ENCODE data around the gene RPS15.

RPS15 gene

GRCh38 chr19:1478934-1479707 is 40.9 kb downstream of the RPS15 start, which contains the start of gene C19orf25:
TSS of gene C19orf25 (minus strand) at chr19:1479215. CDS start at chr19:1478903, 312 bp downstream.
- TF ChIP-seq POLR2A (IDR thresholded peaks at IDR 0.05; ENCODE audit: low read depth, low read length) = peak; percentile 82
- TF ChIP-seq SPI1 (IDR thresholded peaks at IDR 0.05; ENCODE audit: low read depth, low read length) = no peak; the same call in 1 of the 2 replicates
- peak; percentile 46; the same call in 1 of the 2 replicates for TF ChIP-seq TAF1 (IDR thresholded peaks at IDR 0.05; ENCODE audit: low read depth, low read length)
- TF ChIP-seq POLR2AphosphoS5 (IDR thresholded peaks at IDR 0.05; ENCODE audit: low read depth, low read length) = peak; percentile 81
- FAIRE-seq (peak; percentile 100), DNase-seq (ENCODE audit: insufficient read length, low spot score) (peak; percentile 99)

- no peak for DNase-seq (ENCODE audit: insufficient read length, low spot score)
- no peak for TF ChIP-seq TAF1 (IDR thresholded peaks at IDR 0.05; ENCODE audit: low read depth, low read length)
- no peak for TF ChIP-seq POU2F2 (IDR thresholded peaks at IDR 0.05; ENCODE audit: low read depth, low read length)
- TF ChIP-seq POLR2AphosphoS5 (IDR thresholded peaks at IDR 0.05; ENCODE audit: low read depth, low read length) = no peak
- TF ChIP-seq PAX5 (IDR thresholded peaks at IDR 0.05; ENCODE audit: insufficient read depth, low read length, severe bottlenecking) = no peak
- TF ChIP-seq POLR2A (IDR thresholded peaks at IDR 0.05; ENCODE audit: low read depth, low read length) = no peak
- TF ChIP-seq SPI1 (IDR thresholded peaks at IDR 0.05; ENCODE audit: low read depth, low read length) = no peak
- FAIRE-seq = no peak
Measured at GRCh38 chr19:1481224-1481892, 43.2 kb downstream of the RPS15 start.

- no peak for DNase-seq (ENCODE audit: insufficient read length, low spot score)
- no peak for FAIRE-seq
Measured at GRCh38 chr19:1481893-1482360, 43.7 kb downstream of the RPS15 start.

DNA sequence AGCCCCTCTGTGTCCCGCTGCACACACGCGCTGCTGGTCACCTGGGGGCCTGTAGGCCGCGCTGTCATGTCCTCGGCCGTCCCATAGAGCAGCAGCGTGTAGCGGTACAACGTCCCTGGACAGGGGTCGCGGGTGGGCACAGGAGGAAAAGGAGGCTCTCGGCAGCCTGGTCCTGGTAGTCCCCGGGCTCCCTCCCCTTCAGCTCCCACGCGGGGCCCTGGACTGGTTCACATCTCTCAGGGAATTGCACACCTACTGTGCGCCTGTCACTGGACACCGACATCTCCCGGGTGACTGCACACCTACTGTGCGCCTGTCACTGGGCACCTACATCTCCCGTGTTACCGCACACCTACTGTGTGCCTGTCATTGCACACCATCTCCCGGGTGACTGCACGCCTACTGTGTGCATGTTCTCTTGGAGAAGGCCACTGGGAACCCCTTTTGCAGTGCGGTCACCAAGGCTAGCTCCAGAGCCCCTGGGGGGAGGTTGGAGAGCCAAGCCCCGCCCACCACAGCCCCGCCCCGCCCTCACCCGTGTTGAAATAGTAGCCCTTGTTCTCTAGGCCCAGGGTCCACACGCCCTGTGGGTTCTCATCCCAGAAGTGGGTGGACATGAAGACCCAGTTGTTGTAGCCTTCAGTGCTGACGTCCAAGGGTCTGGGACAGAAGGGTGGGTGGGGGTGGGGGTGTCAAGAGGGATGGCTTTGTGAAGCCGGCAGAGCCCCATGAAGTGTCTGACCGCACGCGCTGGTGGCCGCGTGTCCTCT is 44.4 kb downstream of the RPS15 start:
- DNase-seq (ENCODE audit: insufficient read length, low spot score) (no peak), FAIRE-seq (no peak)
- TF ChIP-seq POLR2A (IDR thresholded peaks at IDR 0.05; ENCODE audit: low read depth, low read length) = no peak

More at GRCh38 chr19:1481893-1482360, 43.7 kb downstream of the RPS15 start:
- TF ChIP-seq POLR2A (IDR thresholded peaks at IDR 0.05; ENCODE audit: low read depth, low read length) (no peak), TAF1 (IDR thresholded peaks at IDR 0.05; ENCODE audit: low read depth, low read length) (no peak), SPI1 (IDR thresholded peaks at IDR 0.05; ENCODE audit: low read depth, low read length) (no peak), POU2F2 (IDR thresholded peaks at IDR 0.05; ENCODE audit: low read depth, low read length) (no peak), POLR2AphosphoS5 (IDR thresholded peaks at IDR 0.05; ENCODE audit: low read depth, low read length) (no peak), PAX5 (IDR thresholded peaks at IDR 0.05; ENCODE audit: insufficient read depth, low read length, severe bottlenecking) (no peak)

DNA sequence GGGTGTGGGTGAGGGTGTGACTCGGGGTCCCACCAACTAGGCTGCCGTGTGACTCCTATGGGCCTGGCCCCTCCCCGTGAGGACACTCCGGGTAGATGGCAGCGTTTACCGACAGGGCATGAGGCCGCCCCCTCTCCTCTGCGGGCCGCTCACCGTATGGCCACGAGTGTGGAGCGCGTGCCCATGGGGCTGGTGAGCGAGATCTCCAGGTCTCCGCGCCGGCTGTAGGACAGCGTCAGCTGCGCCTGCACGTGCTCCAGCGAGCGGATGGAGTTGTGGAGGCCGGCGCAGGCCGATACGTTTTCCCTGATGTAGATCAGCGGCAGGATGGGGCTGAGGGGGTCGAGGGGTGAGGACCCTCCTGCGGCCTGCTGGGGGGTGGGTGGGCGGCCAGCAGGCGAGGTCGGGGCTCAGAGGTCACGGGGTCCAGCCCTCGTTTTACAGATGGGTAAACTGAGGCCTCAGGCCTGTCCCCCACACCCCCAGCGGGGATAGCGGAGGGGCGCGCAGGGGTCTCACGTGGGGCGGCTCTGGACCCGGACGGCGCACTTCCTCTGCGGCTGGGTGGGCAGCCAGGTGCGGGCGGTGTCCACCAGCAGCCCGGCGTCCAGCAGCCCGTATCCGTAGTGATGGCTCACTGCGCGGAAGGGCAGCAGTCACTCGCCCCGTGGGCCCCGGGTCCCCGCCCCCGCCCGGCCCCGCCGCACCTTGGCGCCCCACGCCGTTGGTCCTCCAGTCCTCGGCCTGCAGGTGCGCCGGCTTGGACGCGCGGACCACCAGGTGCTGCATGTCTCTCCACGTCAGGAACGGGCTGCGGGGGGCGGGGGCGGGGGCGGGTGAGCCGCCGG is 45.2 kb downstream of the RPS15 start:
- DNase-seq (ENCODE audit: insufficient read length, low spot score) (no peak), FAIRE-seq (no peak)
- TF ChIP-seq POU2F2 (IDR thresholded peaks at IDR 0.05; ENCODE audit: low read depth, low read length) (no peak), TAF1 (IDR thresholded peaks at IDR 0.05; ENCODE audit: low read depth, low read length) (no peak), PAX5 (IDR thresholded peaks at IDR 0.05; ENCODE audit: insufficient read depth, low read length, severe bottlenecking) (no peak), SPI1 (IDR thresholded peaks at IDR 0.05; ENCODE audit: low read depth, low read length) (no peak), POLR2AphosphoS5 (IDR thresholded peaks at IDR 0.05; ENCODE audit: low read depth, low read length) (no peak), POLR2A (IDR thresholded peaks at IDR 0.05; ENCODE audit: low read depth, low read length) (no peak)

- DNase-seq (ENCODE audit: insufficient read length, low spot score) (no peak), FAIRE-seq (no peak)
- TF ChIP-seq PAX5 (IDR thresholded peaks at IDR 0.05; ENCODE audit: insufficient read depth, low read length, severe bottlenecking) = no peak
- no peak for TF ChIP-seq TAF1 (IDR thresholded peaks at IDR 0.05; ENCODE audit: low read depth, low read length)
- TF ChIP-seq SPI1 (IDR thresholded peaks at IDR 0.05; ENCODE audit: low read depth, low read length) = no peak
- no peak for TF ChIP-seq POLR2AphosphoS5 (IDR thresholded peaks at IDR 0.05; ENCODE audit: low read depth, low read length)
- TF ChIP-seq POU2F2 (IDR thresholded peaks at IDR 0.05; ENCODE audit: low read depth, low read length) = no peak
- TF ChIP-seq POLR2A (IDR thresholded peaks at IDR 0.05; ENCODE audit: low read depth, low read length) = no peak
Measured at GRCh38 chr19:1483979-1484428, 45.8 kb downstream of the RPS15 start.

DNA sequence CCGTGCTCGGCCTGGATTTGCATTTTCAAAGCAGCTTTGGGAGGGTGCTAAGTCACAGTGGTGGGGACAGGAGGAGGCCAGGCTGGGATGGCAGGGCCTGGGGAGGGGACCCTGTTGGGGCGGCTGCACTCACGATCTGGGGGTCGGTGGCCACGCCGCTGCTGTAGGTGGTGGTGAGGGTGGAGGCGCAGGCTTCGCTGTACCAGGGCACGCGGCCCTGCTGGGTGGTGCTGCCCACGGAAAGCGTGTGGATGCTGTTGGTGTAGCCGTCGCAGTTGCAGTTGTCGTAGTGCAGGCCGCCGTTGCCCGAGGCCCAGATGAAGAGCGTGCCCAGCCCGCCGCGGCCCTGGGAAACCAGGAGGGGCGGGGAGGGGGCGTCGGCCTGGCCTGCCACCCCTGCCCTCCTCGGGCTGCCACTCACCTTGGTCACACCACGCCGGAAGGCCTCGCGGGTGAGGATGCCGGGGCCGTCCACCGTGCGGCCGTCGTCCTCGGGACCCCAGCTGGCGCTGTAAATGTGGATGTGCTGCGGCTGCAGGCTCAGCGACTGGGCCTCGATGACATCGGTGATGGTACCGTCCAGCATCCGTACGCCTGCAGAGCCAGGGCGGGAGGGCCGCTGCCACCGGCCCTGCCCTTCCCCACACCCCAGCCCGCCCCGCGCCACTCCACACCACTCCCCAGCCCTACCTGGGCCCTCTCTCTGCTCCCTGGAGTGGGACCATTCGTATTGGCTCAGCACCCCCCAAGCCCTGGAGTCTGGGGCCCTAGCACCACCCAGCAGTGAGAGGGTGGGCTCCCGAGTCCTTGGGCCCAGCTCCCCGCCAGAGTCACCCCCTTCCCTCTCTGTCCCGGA is 48.8 kb downstream of the RPS15 start:
- DNase-seq (ENCODE audit: insufficient read length, low spot score) = no peak
- no peak for FAIRE-seq
- TF ChIP-seq POU2F2 (IDR thresholded peaks at IDR 0.05; ENCODE audit: low read depth, low read length) = no peak
- TF ChIP-seq POLR2A (IDR thresholded peaks at IDR 0.05; ENCODE audit: low read depth, low read length) = no peak
- TF ChIP-seq SPI1 (IDR thresholded peaks at IDR 0.05; ENCODE audit: low read depth, low read length) = no peak
- no peak for TF ChIP-seq TAF1 (IDR thresholded peaks at IDR 0.05; ENCODE audit: low read depth, low read length)
- TF ChIP-seq POLR2AphosphoS5 (IDR thresholded peaks at IDR 0.05; ENCODE audit: low read depth, low read length) = no peak
- no peak for TF ChIP-seq PAX5 (IDR thresholded peaks at IDR 0.05; ENCODE audit: insufficient read depth, low read length, severe bottlenecking)

Measured in GM12891 (cell line).